K562 (cell line): ENCODE results near the gene ADPRHL1. TPM values are rescaled to one million over a fixed set of nuclear protein-coding genes. Genes with fewer than 3 reads are reported as not detected.

Experiments used
- BCLAF1 ChIP-seq, 2 experiments: fragments of 450-650 bp in 1 of 2; IDR thresholded peaks; 2 replicates each; pipeline ENCODE4 v1.6.1; 2011 to 2017; ENCODE audit warnings: low read depth in 2 of 2, antibody characterized with exemption in 1 of 2, borderline replicate concordance in 1 of 2, low read length in 1 of 2, mild to moderate bottlenecking in 1 of 2, mixed read lengths in 1 of 2; ENCODE audit not compliant: control insufficient read depth in 1 of 2
- RNF219 ChIP-seq: fragments of 250-450 bp; sonication (Bioruptor Pico); IDR thresholded peaks from 2 replicates; pipeline ENCODE4 v1.5.0; 2022; ENCODE audit warnings: mild to moderate bottlenecking
- ZBTB49 ChIP-seq: sonication (generic); formaldehyde crosslinking; IDR thresholded peaks from 2 replicates; pipeline ENCODE4 v1.8.0; 2022; ENCODE audit warnings: missing genetic modification reagents, mild to moderate bottlenecking, borderline replicate concordance
- ZBTB9 ChIP-seq: fragments of 450-650 bp; formaldehyde crosslinking; IDR thresholded peaks from 2 replicates; pipeline ENCODE4 v1.4.0; 2020; ENCODE audit warnings: mild to moderate bottlenecking, moderate library complexity
- ZNF280A ChIP-seq: fragments of 450-650 bp; IDR thresholded peaks from 2 replicates; pipeline ENCODE4 v1.6.1; 2018; ENCODE audit warnings: mild to moderate bottlenecking, low read depth; ENCODE audit not compliant: partially characterized antibody
- ZNF436 ChIP-seq: fragments of 250-450, 450-650 bp; sonication (Bioruptor Pico); formaldehyde crosslinking; IDR thresholded peaks from 2 replicates; pipeline ENCODE4 v1.7.0; 2020; ENCODE audit warnings: mild to moderate bottlenecking
- polyA plus RNA-seq, 8 experiments: library from polyadenylated mRNA; depleted of rRNA in 4 of 8; stranded (reverse) in 5 of 8; unstranded in 3 of 8; fragments of >200 nt; fragmentation: Nextera tagmentation in 2 of 8; fragmentation: Illumina TruSeq in 1 of 8; extraction: Ambion mirVana in 2 of 8; extraction: Trizol in 1 of 8; gene quantifications; 2 replicates each; pipeline versions ENCODE4 v1.2.1 to v1.2.3, GENCODE V29; 2011 to 2014; ENCODE audit warnings: inconsistent platforms in 1 of 8, missing spikeins in 1 of 8
- total RNA-seq, 7 experiments: library from RNA; depleted of rRNA in 6 of 7; stranded (reverse); fragments of >200 nt in 6 of 7; fragmentation: Illumina TruSeq in 2 of 7; extraction: Trizol in 2 of 7; gene quantifications; 2 replicates each; pipeline versions ENCODE4 v1.2.1 to v1.2.3, GENCODE V29; 2011 to 2021; ENCODE audit warnings: low replicate concordance in 1 of 7

ADPRHL1 gene
- total and polyA plus RNA-seq, 9 of the 15 experiments (the other 6 are each of a cell fraction or from before 2014, with no cell fraction given), result 0.06 to 0.76 (median 0.37) TPM; not detected in 1

GRCh38 chr13:113468472-113469201 is 15.3 kb upstream of the ADPRHL1 start (continued):
- TF ChIP-seq RNF219 (CRISPR knock-in tag) (no peak), ZNF436 (CRISPR knock-in tag) (no peak), ZNF280A (no peak), BCLAF1 (IDR thresholded peaks at IDR 0.05; ENCODE audit: borderline replicate concordance in 1 of 2, control insufficient read depth in 1 of 2, low read depth in 2 of 2, low read length in 1 of 2) (no peak), ZBTB9 (no peak), ZBTB49 (CRISPR knock-in tag) (no peak)
